Measurements from ENCODE around the gene PAK2.

PAK2 gene

GRCh38 chr3:196699749-196700148, 39.9 kb upstream of the PAK2 start:
- TF ChIP-seq CTCF (IDR thresholded peaks at IDR 0.05) = no peak

DNA sequence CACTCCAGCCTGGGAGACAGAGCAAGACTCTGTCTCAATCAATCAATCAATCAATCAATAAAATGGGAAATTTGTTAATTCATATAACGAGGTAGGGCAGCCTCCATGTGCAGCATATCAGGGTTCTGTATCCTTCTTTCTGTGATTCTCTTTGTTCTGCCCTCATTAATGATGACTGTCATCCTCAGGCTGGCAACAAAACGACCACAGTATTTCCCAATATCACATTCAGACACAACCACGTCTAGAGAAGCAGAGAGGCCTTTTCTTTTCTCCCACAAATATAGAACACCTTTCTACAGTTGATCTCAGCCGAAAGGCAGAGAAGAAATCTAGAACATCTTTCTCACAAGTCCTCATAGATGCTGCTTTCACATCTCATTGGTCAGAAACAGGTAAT, 38.9 kb upstream of the PAK2 start:
- no peak for TF ChIP-seq CTCF (IDR thresholded peaks at IDR 0.05)

GRCh38 chr3:196706327-196706726, 33.3 kb upstream of the PAK2 start:
- no peak for TF ChIP-seq CTCF (IDR thresholded peaks at IDR 0.05)

- TF ChIP-seq CTCF (IDR thresholded peaks at IDR 0.05) = no peak
These were observed 32.9 kb upstream of the PAK2 start for GRCh38 chr3:196706731-196707130.

DNA sequence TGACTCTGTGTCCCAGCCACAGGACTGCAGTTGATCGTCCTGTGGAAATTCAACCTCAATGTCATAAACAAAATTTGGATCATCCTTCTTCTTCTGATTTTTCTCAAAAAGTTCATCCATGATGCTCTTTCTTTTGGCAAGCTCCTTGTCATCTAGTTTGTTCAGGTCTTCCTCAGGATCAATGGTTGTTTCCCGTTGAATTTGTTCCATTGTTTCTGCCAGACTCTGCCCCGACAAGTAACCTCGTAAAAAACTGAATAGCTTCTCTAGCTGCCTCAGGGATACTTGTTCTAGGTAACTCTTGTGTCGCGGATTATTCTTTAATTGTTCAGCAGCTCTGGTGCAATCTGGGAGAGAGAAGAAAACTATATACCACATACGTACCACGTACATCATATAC, 32.1 kb upstream of the PAK2 start:
- no peak for TF ChIP-seq CTCF (IDR thresholded peaks at IDR 0.05)

GRCh38 chr3:196708467-196708866, 31.2 kb upstream of the PAK2 start:
- TF ChIP-seq CTCF (IDR thresholded peaks at IDR 0.05) = no peak

- no peak for TF ChIP-seq CTCF (IDR thresholded peaks at IDR 0.05)
These were observed 27.7 kb upstream of the PAK2 start, which contains the start of the genes CEP19 and PIGX for GRCh38 chr3:196711838-196712513. Gene CEP19 (minus strand): TSS chr3:196712250. CDS start chr3:196708657, 3,593 bp downstream. Gene PIGX (plus strand): TSS chr3:196712377.
